AG10803 (cell line): Measurements from ENCODE around the gene SAT2.
"Not testable (repeated sequence)": the region's sequence is repeated elsewhere in the genome, so short reads cannot be mapped to it uniquely, and the experiment has no call there.

Experiments
- DNase-seq: peaks from one replicate; pipeline ENCODE4 v3.0.0; 2010; ENCODE audit warnings: low read depth
- H3K4me3 ChIP-seq: 2 replicates; pipeline ENCODE4 v1.5.1; 2011; ENCODE audit warnings: mild to moderate bottlenecking, low read length, control low read depth
- TF ChIP-seq, protein P1 (sequence below): conservative IDR thresholded peaks from 2 replicates; pipeline ENCODE4 v1.5.1; 2011; ENCODE audit warnings: mild to moderate bottlenecking, low read length, control low read depth, inconsistent platforms

The SAT2 gene

DNA sequence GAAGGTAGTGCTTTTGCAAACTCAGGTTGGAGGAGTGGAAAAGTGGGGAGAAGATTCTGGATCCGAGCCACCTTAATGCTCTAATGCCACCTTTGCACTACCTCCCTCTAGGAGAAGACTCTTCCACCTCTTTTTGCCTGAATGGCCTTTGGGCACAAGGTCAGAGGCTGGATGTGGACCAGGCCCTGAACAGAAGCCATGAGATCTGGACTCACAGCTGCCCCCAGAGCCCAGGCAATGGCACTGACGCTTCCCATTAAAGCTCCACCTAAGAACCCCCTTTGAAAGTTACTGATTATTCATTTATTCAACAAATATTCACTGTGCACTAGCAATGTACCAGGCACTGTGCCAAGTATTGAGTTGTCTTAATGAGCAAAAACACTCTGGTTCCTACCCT is 5.5 kb upstream of the SAT2 start:
- TF ChIP-seq, protein P1, sequence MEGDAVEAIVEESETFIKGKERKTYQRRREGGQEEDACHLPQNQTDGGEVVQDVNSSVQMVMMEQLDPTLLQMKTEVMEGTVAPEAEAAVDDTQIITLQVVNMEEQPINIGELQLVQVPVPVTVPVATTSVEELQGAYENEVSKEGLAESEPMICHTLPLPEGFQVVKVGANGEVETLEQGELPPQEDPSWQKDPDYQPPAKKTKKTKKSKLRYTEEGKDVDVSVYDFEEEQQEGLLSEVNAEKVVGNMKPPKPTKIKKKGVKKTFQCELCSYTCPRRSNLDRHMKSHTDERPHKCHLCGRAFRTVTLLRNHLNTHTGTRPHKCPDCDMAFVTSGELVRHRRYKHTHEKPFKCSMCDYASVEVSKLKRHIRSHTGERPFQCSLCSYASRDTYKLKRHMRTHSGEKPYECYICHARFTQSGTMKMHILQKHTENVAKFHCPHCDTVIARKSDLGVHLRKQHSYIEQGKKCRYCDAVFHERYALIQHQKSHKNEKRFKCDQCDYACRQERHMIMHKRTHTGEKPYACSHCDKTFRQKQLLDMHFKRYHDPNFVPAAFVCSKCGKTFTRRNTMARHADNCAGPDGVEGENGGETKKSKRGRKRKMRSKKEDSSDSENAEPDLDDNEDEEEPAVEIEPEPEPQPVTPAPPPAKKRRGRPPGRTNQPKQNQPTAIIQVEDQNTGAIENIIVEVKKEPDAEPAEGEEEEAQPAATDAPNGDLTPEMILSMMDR, result no peak
- H3K4me3 ChIP-seq, result no peak overlapping the region
- DNase-seq, result no peak

DNA sequence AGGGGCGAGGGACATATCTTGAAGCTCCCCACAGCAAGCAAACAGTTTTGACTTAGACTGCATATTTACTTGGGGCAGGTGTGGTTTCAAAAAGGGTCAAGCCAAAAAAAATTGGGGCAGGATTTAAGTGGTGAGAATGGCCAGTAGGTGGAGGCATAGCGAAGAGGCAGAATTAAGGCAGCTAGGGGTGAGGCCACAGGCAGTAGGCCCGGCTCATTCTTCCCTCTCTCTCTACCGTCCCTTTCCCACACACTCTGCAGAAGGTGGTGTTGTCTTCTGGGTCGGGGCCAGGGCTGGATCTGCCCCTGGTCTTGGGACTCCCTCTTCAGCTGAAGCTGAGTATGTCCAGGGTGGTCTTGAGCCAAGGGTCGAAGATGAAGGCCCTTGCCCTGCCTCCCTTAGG is 4.9 kb upstream of the SAT2 start:
- TF ChIP-seq, protein P1, result peak; percentile 73
- no peak overlapping the region for H3K4me3 ChIP-seq
- peak; percentile 61 for DNase-seq

DNA sequence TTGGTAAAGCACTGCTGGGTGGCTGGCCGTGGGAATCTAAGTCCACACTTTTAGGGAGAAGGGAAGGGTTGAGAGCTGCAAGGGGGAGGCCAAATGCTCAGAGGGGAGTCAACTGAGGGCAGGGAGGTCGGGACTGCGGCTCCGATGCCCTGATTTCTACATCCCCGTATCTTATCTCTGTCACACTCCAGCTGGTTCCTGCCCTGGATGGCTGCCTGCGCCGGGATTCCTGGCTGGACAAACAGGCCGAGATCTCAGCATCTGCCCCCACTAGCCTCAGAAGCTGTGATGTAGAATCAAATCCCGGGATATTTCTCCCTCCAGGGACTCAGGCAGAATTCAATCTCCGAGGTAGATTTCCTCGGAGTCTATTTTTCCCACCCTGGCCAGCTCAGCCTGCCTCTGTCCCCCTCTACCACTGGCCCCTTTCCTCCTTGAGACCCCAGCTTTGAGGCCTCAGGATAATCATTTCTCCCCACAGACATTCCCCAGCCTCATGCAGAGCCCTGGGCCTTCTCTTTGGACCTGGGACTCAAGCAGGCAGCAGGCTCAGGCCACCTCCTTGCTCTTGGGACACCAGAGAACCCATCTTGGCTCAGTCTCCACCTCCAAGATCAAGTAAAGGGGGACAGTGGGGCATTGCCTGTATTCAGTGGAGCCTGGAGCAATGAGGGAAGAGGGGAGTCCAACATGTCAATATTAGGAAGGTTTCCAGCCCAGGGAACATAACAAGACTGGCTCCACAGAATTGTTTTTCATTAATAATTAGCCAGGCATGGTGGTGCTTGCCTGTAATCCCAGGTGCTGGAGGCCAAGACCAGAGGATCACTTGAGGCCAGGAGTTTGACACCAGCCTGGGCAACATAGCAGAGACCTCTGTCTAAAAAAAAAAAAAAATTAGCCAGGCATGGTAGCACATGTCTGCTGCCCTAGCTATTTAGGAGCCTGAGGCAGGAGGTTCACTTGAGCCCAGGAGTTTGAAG is 4.1 kb upstream of the SAT2 start:
- DNase-seq, result no peak
- H3K4me3 ChIP-seq, result no peak overlapping the region
- TF ChIP-seq, protein P1, result no peak

DNA sequence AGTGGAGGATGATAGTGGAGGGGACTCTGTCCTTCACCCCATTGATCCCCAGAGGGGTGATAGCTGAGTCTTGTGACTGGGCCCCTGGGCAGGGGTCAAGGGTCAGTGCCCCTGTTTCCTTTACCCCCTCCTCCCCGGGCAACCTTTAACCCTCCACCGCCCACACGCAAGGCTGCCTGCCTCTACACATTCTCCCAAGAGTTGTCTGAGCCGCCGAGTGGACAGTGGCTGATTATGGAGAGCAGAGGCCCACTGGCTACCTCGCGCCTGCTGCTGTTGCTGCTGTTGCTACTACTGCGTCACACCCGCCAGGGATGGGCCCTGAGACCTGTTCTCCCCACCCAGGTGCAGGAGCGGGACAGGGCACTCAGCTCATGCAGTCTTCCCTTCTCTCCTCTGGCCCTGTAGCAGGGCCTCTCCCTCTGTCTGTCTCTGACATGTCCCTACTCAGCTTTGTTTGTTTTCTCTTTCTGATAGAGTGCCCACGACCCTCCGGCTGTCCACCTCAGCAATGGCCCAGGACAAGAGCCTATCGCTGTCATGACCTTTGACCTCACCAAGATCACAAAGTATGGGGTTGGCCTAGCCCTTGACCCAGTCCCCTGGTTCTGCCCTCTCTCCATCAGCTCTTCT is 2.4 kb upstream of the SAT2 start, which contains the start of gene SHBG:
Gene SHBG (plus strand): TSS at position 197 of the 633 bp plus-strand sequence. CDS start 38 bp downstream, at position 235.
- no peak for DNase-seq
- H3K4me3 ChIP-seq, result no peak within 1 kb of the TSS
- TF ChIP-seq, protein P1, result no peak

DNA sequence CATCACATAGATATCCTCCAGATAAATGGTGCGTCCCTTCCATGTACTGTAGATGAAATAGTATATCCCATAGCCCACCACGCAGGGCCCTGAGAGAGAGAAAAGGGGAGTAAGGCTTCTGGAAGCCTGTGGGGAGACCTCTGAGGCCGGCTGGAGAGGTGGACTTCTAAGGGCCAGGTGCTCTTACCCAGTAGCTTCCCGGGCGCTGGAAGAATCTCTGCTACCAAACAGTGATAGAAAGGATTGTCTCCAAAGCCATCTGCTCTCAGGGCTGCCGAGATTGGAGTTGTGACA is 718 bp downstream of the SAT2 start:
- H3K4me3 ChIP-seq, result peak overlapping the region; percentile 83
- DNase-seq, result no peak
- TF ChIP-seq, protein P1, result no peak

DNA sequence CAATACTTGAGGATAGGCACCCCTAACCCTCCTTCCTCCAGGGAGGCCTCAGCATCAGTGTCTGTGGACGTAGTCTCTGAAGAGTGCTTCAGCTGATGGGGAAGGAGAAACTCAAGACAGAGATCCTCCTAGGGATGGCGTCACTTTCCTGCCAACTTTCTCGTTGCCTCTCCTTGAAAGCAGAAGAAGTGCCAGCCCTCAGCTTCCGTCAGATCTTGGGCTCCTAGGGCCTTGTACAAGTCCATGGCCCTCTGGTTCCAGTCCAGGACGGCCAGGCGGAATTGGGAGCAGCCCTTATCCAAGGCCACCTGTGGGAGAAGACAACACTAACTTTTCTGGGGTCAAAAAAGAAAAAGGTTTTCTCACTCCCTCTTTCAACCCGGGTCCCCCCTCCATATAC is 1.3 kb downstream of the SAT2 start:
- peak overlapping the region; percentile 83; the same call in 1 of the 2 replicates for H3K4me3 ChIP-seq
- TF ChIP-seq, protein P1, result no peak
- no peak for DNase-seq

DNA sequence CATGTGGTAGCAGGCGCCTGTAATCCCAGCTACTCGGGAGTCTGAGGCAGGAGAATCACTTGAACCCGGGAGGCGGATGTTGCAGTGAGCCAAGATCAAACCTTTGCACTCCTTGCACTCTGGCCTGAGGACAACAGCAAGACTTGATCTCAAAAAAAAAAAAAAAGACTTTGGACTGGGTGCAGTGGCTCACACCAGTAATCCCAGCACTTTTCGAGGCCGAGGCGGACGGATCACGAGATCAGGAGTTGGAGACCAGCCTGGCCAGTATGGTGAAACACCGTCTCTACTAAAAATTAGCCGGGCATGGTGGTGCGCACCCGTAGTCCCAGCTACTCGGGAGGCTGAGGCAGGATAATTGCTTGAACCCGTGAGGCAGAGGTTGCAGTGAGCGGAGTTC is 1.9 kb downstream of the SAT2 start:
- DNase-seq, result not testable (repeated sequence)

More for the DNA sequence above, 1.9 kb downstream of the SAT2 start:
- not testable (repeated sequence) for H3K4me3 ChIP-seq
